Islet precursor cell (in vitro differentiated cells): ENCODE measurements around the gene IL21.
"Not testable (repeated sequence)": the region's sequence is repeated elsewhere in the genome, so short reads cannot be mapped to it uniquely, and the experiment has no call there.

Experiments
- DNase-seq: peaks from one replicate; pipeline ENCODE4 v3.0.0-alpha.2; 2018

IL21 gene

DNA sequence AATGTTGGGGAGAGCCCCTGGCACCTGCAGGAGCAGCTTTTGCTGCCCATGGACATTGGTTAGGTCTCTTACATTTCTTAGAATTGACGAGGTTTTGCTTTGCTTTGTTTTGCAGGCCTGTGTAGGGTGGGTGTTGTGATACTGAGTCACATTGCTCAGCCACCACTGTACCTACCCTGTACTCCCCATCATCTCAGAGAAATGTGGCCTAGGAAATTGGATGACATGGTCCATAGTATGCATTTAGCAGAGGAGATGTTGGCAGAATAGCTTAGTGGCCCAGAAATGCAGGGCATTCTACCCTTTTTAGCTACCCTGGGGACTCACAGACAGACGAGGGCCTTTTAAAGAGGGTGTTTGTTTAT lies 43.7 kb downstream of the IL21 start:
- no peak for DNase-seq

- peak; percentile 33 for DNase-seq
Observed at GRCh38 chr4:122576261-122577188, 44.3 kb downstream of the IL21 start.

GRCh38 chr4:122574347-122574746 lies 46.5 kb downstream of the IL21 start:
- not testable (repeated sequence) for DNase-seq

DNA sequence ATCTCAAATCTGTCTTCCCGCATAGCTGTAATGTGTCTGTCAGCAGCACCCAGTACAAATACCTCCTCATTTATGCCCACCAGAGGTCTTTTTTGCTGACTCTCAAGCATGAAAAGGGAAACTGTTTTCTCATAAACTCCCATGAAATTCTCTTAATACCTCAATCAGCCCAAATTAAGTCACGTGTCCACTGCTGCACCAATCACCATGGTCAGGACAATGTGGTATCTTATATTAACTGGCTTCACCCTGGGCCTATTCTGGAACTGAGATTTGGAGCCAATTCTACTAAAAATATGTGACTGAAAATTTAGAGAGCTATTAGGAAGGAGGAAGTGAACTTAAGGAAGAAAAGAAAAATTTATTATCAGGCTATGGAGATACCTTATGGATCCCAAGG lies 58.4 kb downstream of the IL21 start:
- DNase-seq: no peak
